NB4 (cell line): Measurements from ENCODE around the gene EIF4G3.

Experiments
- DNase-seq: peaks from one replicate; pipeline ENCODE4 v3.0.0; 2010; ENCODE audit warnings: low read depth
- H3K4me3 ChIP-seq: one replicate; pipeline ENCODE4 v1.5.1; 2011; ENCODE audit warnings: mild to moderate bottlenecking, low read depth, low read length, moderate library complexity
- MYC ChIP-seq: IDR thresholded peaks from 2 replicates; pipeline ENCODE4 v1.6.1; 2011; ENCODE audit warnings: low read depth, low read length
- POLR2A ChIP-seq: IDR thresholded peaks from 2 replicates; pipeline ENCODE4 v1.6.1; 2011; ENCODE audit warnings: mild to moderate bottlenecking; ENCODE audit not compliant: insufficient read length; ENCODE audit errors: extremely low read depth
- TF ChIP-seq, protein P1 (sequence below): IDR thresholded peaks from 2 replicates; pipeline ENCODE4 v1.6.1; 2011; ENCODE audit warnings: low read depth, low read length
- TF ChIP-seq, protein P2 (sequence below): IDR thresholded peaks from one replicate; pipeline ENCODE4 v1.5.1; 2012; ENCODE audit warnings: low read depth, low read length

The EIF4G3 gene

DNA sequence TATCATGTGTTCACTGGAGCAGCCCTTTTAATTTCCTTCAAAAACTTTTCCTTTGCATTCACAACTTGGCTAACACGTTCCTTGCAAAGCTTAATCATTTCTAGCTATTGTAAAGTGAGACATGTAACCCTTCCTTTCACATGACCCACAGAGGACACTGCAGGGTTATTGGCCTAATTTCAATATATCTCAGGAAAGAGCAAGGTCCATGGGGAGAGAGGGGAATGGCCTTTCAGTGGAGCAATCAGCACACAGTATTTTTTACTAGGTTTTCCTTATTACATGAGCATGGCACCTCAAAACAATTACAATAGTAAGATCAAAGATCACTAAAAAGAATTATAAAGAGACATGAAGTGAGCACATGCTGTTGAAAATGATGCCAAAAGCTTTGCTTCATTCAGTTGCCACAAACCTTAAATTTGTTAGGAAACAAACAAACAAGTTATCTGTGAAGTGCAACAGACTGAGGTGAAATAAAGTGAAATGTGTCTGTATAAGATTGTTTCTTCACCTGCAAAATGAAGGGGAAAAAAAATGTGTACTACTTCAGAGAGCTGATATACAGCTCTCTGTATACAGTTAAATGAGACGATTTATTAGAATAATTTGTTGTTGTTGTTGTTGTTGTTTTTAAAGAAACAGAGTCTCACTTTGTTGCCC, 61.5 kb downstream of the EIF4G3 start:
- H3K4me3 ChIP-seq = no peak overlapping the region
- DNase-seq = no peak
- TF ChIP-seq, protein P1, sequence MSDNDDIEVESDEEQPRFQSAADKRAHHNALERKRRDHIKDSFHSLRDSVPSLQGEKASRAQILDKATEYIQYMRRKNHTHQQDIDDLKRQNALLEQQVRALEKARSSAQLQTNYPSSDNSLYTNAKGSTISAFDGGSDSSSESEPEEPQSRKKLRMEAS = no peak
- TF ChIP-seq MYC (no peak), POLR2A (no peak)
- TF ChIP-seq, protein P2, sequence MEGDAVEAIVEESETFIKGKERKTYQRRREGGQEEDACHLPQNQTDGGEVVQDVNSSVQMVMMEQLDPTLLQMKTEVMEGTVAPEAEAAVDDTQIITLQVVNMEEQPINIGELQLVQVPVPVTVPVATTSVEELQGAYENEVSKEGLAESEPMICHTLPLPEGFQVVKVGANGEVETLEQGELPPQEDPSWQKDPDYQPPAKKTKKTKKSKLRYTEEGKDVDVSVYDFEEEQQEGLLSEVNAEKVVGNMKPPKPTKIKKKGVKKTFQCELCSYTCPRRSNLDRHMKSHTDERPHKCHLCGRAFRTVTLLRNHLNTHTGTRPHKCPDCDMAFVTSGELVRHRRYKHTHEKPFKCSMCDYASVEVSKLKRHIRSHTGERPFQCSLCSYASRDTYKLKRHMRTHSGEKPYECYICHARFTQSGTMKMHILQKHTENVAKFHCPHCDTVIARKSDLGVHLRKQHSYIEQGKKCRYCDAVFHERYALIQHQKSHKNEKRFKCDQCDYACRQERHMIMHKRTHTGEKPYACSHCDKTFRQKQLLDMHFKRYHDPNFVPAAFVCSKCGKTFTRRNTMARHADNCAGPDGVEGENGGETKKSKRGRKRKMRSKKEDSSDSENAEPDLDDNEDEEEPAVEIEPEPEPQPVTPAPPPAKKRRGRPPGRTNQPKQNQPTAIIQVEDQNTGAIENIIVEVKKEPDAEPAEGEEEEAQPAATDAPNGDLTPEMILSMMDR = no peak

DNA sequence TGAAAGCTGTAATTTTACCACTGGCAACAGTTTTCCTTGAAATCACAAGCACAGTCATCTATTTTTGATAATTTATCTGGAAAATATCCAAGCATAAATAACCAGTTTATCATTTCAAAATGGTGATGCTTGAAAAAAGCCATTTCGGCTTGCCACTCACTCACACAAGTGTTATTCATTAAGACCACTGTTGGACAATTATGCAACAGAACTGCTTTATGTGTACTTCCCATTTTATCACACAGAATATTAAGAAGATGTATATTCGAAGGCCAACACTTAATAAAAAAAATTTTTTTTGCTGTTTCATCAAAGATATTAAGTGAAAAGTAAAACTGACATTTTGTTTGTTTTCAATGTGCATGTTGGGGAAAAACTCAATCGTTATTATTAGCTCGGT, 62.3 kb downstream of the EIF4G3 start:
- TF ChIP-seq MYC = no peak
- TF ChIP-seq, protein P1 = no peak
- no peak for TF ChIP-seq POLR2A
- TF ChIP-seq, protein P2 = no peak
- H3K4me3 ChIP-seq = no peak overlapping the region
- peak; percentile 41 for DNase-seq

DNA sequence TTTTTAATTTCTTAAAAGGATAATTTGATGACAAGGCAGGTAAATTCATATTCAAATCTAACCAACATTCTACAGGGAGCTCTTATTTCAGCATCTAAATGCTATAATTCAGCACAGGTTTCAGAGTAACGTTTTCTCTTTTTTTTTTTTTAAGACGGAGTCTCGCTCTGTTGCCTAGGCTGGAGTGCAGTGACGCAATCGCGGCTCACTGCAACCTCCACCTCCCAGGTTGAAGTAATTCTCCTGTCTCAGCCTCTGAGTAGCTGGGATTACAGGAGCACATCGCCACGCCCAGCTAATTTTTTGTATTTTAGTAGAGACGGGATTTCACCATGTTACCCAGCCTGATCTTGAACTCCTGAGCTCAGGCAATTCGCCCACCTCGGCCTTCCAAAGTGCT, 66.5 kb downstream of the EIF4G3 start:
- H3K4me3 ChIP-seq = no peak overlapping the region
- TF ChIP-seq, protein P2 = no peak
- no peak for TF ChIP-seq POLR2A
- TF ChIP-seq, protein P1 = no peak
- TF ChIP-seq MYC = no peak
- no peak for DNase-seq

DNA sequence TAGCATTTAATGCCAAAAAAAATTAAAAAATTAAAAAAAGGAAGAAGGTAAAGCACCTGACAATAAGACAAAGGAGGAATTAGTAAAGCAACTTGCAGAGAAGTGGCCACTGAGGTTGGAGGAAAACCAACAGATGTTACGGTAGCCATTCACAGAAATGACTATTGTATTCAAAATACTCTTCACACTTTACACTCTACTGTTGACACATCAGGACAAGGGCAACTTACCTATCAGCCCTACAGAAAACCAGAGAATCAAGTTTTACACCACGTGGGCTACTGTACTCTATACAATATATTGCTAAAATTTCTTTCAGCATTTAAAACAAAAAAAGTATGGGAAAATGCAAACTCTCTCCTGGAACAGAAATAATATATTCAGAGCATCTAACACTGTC, 70.0 kb downstream of the EIF4G3 start:
- no peak overlapping the region for H3K4me3 ChIP-seq
- TF ChIP-seq, protein P1 = no peak
- TF ChIP-seq, protein P2 = no peak
- no peak for TF ChIP-seq MYC
- TF ChIP-seq POLR2A = no peak
- no peak for DNase-seq

DNA sequence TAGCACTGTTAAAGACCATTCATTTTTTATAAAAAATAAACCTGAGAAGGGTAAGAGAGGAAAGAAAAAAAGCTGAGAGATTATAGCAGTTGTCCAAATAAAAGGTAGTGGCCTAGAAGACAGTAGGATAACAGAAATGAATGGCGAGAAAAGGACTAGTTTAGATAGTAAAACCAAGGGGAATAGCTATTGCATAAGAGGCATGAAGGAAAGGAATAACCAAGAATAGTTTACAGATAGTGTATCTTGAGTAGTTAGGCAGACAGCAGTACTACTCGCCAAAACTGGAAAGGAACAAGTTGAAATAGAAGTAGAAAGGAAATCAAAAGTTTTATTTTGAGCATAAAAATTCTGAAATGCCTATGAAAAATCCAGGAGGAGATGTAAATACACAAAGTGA, 70.5 kb downstream of the EIF4G3 start:
- H3K4me3 ChIP-seq = no peak overlapping the region
- TF ChIP-seq POLR2A (no peak), MYC (no peak)
- TF ChIP-seq, protein P2 = no peak
- TF ChIP-seq, protein P1 = no peak
- DNase-seq = no peak
